HK-2 (cell line): Measurements from ENCODE around the gene FAM32A.
"Not testable (repeated sequence)": the region's sequence is repeated elsewhere in the genome, so short reads cannot be mapped to it uniquely, and the experiment has no call there.

Source experiments
- DNase-seq: peaks from one replicate; pipeline ENCODE4 v3.0.0-alpha.2; 2018; ENCODE audit not compliant: unreplicated experiment

FAM32A gene

DNA sequence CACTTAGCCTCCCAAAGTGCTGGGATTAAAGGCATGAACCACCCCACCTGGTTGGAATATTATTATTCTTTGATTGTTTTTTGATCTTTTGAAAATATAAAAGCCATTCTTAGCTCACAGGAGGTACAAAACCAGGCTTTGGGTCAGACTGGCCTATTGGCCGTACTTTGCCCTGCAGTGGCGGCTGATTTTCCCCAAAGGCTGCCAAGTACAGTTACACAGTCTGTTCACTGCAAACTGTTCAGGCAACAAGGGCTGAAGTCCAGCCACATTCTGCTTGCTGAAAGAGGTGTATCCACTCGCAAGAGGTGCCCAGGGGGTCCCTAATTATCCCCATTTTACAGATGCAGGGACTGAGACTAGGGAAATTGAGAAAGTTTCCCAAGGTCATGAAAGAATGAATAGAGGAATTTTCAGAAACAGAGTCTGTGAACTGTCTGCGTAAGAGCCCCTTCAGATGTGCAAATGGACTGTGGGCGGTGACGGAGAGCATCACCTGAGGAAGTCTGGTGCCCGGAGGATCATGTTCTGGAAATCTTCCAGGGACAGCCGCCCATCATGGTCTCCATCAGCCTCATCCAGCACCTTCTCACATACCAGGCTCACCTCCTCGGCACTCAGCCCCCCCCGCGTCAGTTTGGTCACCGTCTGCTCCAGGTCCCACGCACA lies 20.9 kb upstream of the FAM32A start:
- no peak for DNase-seq

DNA sequence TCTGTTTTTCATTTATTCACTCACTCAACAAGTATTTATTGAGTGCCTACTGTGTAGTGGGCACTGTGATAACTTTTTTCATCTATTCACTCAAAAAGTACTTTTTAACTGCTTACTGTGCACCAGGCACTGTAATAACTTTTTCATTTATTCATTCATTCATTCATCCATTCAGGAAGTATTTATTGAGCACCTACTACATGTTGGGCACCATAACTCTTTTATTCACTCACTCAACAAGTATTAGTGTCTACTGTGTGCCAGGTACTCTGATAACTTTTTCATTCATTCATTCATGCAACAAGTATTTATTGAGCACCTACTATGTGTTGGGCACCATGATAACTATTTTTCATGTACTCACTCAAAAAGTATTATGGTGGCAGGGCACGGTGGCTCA lies 18.8 kb upstream of the FAM32A start:
- no peak for DNase-seq

DNA sequence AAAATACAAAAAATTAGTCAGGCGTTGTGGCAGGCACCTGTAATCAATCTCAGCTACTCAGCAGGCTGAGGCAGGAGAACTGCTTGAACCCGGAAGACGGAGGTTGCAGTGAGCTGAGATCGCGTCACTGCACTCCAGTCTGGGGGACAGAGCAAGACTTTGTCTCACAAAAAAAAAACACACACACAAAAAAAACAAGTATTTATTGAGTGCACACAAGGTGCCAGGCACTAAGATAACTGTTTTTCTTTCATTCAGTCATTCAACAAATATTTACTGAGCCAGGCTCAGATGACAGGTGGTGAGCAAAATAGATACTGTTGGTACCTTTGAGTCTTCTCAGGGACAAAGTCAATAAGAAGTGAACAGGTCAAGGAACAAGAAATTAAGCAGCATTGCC lies 18.2 kb upstream of the FAM32A start:
- no peak for DNase-seq

DNA sequence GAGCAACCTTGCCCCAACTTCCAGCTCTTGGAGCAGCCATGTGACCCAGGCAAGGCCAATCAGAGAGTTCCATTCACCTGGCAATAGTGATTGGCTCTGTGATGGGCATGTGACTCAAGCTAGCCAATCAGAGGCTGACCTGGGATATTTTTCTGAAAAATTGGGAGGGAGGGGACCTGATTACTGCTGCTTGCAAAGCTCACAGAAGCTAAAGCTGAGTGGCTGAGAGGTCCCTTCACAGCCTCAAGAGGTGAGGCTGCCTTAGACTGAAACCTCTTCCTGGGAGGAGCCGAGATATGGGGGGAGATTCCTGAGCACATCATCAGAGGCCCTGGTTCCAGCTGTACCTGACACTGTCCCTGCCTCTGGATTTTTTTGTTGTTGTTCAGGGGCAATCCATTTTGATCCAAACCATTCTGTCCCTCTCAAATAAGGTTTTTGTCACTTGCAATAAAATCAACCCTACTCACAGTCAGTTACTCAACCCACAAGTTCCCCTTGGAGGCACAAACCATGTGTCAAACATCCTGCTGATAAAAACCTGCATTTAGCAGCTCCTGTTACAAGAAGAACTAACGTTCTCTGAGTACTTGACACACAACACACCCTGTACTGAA lies 16.6 kb upstream of the FAM32A start:
- DNase-seq: no peak

DNA sequence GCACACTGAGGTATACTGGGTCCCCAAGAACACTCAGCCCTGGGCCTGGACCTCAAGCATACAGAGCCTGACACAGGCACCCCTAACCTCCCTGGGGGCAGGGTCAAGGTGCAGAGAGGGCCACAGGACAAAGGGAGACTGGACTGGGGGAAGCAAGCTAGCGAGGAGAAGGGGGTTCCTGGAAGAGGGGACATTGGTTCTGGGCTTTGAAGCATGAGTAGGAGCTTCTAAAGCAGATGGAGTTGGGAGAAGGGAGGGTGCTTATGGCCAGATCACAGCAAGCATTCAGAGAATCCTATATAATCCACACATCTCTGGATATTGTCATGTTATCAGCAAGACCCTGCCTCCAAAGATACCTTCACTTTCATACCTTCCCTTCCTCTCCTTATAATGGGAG lies 15.1 kb upstream of the FAM32A start:
- DNase-seq: no peak

DNA sequence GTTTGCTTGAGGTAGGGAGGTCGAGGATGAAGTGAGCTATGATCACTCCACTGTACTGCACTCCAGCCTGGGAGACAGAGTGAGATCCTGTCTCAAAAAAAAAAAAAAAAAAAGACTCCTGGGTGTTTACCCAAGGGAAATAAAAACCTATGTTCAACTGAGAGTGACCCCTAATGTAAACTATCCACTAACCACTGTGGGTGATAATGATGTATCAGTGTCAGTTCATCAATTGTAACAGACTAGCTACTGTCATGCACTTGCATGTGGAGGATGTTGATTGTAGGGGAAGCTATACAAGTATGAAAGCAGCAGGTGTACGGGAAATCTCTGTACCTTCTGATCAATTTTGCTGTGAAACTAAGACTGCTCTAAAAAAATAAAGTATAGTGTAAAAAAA lies 9.3 kb upstream of the FAM32A start:
- no peak for DNase-seq

DNA sequence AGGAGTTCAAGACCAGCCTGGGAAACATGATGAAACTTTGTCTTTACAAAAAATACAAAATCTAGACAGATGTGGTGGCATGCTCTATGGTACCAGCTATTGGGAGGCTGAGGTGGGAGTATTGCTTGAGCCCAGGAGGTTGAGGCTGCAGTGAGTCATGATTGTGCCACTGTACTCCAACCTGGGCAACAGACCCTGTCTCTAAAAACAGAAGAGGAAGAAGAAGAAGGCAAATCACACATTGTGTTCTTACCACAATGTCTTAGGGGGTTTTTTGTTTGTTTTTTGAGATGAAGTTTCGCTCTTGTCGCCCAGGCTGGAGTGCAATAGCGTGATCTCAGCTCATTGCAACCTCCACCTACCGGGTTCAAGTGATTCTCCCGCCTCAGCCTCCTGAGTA lies 6.3 kb upstream of the FAM32A start:
- DNase-seq: not testable (repeated sequence)

DNA sequence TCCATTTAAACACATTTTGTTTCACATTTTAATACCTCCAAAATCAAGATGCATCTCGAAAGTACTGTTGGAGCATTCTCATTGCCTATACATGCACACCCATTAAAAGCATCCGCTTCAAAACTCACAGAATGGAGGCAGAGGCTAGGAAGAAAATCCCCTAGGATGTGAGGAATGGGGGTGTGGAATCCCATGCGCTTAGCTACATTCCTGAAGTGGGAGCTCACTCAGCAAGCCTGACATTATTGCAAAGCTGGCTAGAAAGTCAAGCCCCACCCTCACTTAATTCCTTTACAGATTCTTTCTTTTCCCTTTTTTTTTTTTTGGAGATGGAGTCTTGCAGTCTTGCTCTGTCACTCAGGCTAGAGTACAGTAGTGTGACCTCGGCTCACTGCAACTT lies 4.6 kb upstream of the FAM32A start:
- DNase-seq: peak; percentile 36

DNA sequence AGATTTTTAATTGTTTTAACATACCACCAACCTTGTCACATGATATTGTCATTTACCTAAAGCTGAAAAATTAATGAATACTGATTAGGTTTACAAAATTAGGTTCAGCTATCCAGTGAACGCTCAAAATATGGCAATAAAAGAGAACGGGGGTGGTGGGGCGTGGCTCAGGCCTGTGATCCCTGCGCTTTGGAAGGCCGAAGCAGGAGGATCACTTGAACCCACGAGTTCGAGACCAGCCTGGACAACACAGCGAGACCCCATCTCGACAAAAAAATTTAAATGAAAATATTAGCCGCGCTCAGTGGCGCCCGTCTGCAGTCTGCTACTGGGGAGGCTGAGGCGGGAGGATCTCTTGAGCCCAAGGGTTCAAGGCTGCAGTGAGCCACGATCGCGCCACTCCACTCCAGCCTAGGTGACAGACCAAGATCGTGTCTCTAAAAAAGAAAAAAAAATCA lies 516 bp upstream of the FAM32A start:
- no peak for DNase-seq

DNA sequence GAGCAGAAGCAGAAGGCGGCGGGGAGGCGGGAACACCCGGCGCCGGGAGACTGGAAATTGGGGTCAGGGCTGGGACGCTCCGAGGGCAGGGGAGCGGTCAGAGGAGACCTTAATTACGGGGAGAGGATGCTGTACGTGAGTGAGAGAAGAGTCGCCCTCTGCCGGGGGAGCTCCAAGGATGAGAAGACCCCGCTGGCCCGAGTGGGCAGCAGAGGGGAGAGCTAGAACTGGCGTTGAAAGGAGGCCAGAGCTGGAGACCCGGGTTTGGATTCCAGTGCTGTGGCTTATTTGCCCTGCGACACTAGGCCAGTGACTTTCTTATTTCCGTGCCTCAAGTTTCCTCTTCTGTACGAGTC lies 536 bp downstream of the FAM32A start:
- peak; percentile 52 for DNase-seq

DNA sequence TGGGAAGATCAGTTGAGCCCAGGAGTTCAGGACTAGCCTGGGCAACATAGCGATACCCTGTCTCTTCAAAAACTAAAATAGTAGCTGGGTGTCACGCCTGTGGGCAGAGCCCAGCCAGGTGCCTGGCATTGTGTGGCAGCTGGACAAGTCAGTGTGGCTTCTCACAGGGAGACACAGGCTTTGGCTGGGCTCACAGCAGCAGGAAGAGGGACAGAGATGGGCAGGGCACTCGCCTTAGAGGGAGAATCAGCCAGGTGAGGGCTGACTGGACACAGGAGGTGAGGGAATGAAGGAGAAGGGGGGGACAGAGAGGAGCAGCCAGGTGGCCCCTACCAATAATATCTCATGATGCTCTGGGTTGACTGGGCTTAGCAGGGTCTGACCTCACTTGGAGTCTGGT lies 3.3 kb downstream of the FAM32A start:
- no peak for DNase-seq

DNA sequence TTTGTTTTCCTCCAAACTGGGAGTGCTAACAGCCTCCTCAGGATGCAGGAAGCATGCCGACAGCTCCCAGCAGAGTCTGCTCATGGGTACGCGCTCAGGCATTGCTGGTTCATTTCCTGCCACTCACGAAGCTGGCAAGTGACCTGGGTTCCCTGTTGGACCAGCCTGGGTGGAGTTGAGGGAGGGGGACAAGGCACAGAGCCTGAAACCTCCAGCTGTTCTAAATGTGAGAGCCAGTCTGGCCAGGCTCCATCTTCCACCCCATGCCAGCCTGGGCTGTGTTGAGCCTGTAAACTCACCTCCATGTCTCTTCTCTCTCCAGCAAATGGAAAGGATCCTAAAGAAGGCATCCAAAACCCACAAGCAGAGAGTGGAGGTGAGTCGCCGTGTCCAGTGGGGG lies 5.0 kb downstream of the FAM32A start:
- no peak for DNase-seq

DNA sequence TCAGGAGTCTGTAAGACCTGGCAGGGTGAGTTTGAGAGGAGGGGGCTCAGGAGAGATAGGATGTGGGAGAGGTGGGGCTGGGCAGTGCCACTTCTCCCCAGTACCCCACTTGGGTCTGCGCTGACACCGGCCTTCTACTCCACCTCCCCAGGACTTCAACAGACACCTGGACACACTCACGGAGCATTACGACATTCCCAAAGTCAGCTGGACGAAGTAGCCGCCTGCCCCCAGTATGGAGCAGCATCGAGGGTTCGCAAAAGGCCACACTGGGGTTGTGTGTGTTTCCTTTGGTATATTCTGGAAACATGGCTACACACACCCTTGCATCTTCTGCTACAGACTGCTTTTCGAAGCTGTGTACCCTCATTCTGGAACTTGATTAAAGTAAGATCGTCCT lies 5.5 kb downstream of the FAM32A start:
- DNase-seq: no peak

DNA sequence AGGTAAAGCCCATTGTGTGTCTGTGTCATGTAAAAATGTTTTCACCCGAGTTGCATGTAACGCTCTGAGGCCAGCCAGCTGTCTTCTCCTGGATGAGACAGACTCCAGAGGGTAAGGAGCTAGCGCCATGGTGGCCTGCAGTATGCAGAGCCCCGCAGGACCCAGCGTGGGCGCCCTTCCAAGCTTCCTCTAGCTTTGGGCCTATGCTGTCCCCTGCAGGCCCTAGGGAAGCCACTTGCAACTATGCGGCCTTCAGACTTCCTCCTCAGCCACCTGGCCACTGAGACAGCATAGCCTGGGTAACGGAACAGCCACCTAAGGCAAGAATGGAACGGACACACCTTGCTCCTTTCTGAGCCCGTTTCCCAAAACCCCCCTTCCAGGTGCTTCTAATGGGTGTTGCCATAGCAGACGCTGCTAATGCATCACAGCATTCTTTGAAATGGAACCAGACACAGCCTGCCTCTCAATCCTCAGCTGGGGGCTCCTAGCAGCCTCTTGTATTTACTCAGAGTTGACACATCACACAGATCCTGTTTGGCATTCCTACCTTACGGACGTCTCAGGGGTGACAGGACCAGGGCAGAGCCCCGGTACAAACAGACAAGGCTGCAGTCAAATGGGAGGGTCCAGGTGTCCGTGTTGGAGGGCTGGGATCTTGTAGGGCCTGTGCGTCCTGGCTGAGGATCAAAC lies 6.2 kb downstream of the FAM32A start:
- no peak for DNase-seq

DNA sequence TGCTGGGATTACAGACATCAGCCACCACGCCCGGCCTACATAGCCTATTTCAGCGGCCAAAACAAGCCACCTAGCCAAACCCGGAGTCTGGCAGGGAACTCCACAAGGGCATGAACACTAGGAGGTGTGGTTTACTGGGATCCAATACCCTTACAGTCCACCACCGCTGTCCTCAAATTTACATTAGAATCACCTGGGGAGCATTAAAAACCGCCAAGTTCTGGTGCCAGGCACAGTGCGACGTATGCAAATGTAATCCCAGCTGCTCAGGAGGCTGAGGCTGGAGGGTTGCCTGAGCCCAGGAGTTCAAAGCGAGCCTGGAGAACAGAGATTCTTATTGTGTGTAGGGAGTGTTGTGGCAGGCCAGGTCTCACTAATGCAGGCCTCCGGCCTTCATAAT lies 8.3 kb downstream of the FAM32A start:
- DNase-seq: no peak

DNA sequence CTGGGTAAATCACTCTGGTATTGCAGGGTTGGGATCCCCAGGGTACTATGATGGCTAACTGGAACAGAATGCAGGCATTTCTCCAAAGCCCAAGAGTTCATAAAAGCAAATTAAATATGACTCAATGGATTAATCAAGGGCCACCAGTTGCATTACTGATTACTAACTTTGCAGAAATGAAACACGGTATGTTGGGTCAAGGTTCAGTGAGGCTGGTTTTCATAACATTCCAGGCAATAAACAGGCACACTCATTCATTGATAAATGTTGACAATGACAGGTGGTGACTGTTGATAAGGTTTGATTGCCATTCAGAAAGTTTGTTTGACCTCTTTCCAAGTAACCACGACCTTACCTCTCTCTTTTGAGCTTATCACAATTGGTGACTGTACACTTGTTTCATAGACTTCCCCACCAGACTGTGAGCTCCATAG lies 12.0 kb downstream of the FAM32A start:
- DNase-seq: no peak

DNA sequence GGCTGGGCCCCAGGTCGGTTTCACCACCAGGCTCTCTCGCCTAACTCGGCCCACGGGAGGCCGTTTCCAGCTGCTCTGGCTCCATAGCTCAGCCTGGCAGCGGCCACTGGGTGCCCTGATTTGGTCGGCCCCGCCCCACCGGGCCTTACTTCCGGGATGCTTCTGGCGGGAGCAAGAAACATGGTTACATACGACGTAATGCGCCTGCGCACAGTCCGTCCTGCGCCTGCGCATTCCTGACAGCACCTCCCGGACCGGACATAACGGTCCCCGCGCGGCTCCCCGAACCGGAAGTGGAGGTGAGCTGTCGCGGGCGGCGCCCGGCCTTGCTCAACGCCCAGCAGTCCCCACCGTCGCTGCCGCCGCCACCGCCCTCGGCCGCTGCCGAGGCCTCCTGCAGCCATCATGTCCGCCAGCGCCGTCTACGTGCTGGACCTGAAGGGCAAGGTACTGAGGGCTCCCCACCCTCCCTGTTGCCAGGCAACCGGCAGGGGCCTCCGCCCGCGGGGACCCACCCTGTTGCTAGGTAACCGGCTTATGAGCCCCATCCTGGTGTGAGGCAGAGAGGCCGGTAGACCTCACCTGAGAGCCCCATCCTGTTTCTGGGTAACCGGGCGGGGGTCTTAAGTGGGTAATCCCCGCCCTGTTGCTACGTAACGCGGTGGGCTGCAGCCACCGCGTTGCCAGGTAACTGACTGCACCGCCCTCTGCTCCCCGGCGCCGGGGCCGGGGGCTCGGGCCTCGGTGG lies 12.6 kb downstream of the FAM32A start, which contains the start of gene AP1M1:
TSS of gene AP1M1 (plus strand) at position 290 of the 748 bp plus-strand sequence. CDS start at position 406, 116 bp downstream.
- peak; percentile 99 for DNase-seq

DNA sequence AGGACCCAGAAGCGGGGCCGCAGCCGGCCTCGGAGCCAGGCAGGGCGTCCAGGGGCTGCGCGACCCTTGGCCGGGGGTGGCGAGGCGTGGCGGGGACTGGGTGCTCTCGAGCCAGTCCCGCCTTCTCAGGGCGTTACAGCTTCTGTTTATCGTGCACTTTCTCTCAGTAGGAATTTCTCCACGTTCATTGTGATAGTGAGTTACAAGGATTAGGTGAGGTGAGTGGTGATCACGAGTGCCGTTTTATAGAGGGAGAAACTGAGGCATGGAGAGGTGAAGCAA lies 13.1 kb downstream of the FAM32A start:
- no peak for DNase-seq

DNA sequence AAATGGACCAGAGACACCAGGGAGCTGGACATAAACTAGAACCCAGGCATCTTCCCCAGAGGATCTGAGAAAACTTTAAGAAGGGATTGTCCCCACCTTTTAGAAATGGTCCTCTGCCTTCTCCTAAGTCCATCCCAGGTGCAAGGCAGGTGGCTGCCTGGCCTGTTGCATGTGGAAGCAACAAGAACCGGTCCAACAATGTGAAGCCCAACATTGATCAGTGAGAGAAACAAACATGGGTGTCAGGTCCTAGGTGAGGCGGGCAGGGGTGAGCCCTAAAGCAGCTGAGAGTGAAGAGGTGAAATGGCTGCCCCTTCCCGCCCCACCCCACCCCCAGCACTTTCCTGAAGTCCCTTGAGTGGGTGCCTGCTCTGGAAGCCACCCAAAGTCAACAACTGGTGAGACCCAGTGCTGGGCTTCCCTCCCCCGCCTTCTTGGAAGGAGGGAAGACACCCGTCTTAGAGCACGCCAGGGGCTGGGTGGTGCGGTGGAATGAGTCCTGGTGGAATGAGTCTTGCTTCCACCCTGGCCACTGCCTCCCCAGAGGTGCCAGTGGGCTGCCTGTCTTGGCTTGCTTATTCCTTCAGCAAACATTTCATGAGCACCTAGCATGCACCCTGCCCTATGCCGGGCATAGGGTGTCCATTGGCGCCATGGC lies 14.2 kb downstream of the FAM32A start:
- no peak for DNase-seq

DNA sequence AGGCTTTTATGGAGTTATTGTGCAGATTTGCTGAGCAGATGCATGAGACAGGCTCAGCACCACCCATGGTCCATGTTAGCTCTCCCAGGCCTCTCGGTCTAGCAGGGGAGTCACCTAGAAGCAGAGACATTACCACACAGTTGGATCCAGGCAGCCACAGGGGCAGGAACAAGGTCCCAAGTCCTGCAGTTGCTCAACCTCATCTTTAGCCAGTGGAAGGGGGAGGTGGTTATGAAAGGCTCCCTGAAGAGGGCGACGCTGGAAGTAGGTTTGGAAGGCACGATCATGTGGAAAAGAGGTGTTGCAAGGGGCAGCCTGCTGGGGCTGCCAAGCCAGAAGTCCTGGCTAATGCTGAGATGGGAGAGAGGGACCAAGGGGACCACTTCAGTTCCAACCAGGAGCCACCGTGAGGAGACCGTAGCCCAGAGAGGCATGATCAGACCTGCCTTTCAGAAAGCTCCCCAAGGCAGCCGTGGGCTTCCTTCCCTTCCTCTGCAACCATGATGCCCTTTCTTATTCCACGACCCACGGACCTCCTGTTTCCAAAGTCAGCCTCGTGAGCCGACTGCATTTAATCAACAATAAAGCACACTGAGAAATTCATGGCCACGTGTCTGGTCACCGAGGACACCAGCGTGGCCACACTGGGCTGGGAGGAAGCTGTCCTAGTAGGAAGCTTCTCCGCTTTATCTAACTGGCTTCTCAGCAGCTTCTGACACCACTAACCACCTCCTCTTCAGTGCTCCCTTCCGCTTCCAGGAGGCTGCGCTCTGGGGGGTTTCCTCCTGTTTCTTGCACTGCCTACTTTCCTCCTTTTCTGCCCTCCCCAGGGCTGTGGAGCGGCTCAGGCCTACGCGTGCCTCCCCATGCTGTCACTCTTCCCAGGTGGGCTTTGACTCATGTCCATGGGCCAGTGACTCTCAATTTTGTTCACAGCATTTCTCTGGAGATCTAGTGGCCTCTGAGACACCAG lies 15.1 kb downstream of the FAM32A start:
- DNase-seq: no peak

DNA sequence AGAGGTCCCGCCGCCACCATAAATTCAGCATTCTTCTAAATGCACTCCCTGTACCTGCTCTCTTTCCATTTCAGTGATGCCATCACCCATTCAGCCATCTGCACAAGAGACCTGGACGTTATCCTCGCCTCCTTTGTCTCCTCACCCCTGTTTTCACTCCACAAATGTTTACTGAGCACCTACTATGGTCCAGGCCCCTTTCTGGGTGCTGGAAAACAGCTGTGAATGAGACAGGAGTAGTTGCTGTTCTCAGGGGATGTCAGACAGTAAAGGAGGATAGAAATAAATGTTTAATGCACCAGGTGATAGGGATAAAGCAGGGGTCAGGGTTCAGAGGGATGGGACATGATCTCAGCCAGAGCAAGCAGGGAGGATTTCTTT lies 15.8 kb downstream of the FAM32A start:
- DNase-seq: no peak
